GM12864 (cell line): ENCODE results near the gene WDR11.

Source experiments
- DNase-seq: peaks from one replicate; pipeline ENCODE4 v3.0.0-alpha.2; 2011; ENCODE audit warnings: low read depth
- H3K4me3 ChIP-seq: 2 replicates; pipeline ENCODE4 v1.5.1; 2011; ENCODE audit warnings: mild to moderate bottlenecking, low read depth, low read length, control low read depth
- CTCF ChIP-seq: IDR thresholded peaks from 2 replicates; pipeline ENCODE4 v1.5.1; 2011; ENCODE audit warnings: low read depth, mild to moderate bottlenecking, moderate library complexity, low read length, control low read depth, inconsistent platforms; ENCODE audit errors: missing control alignments

Gene WDR11

GRCh38 chr10:120929166-120929565, 78.0 kb downstream of the WDR11 start:
- no peak overlapping the region for H3K4me3 ChIP-seq
- TF ChIP-seq CTCF = no peak
- DNase-seq = no peak

- no peak for TF ChIP-seq CTCF
- no peak overlapping the region for H3K4me3 ChIP-seq
- no peak for DNase-seq
Measured at GRCh38 chr10:120931423-120931822, 80.3 kb downstream of the WDR11 start.

GRCh38 chr10:120931999-120932398, 80.8 kb downstream of the WDR11 start:
- H3K4me3 ChIP-seq = no peak overlapping the region
- no peak for DNase-seq
- TF ChIP-seq CTCF = no peak

- no peak overlapping the region for H3K4me3 ChIP-seq
- DNase-seq = no peak
- TF ChIP-seq CTCF = no peak
Measured at GRCh38 chr10:120938822-120939221, 87.7 kb downstream of the WDR11 start.

- no peak for DNase-seq
- TF ChIP-seq CTCF = no peak
- H3K4me3 ChIP-seq = no peak overlapping the region
Measured at GRCh38 chr10:120940299-120940900, 89.2 kb downstream of the WDR11 start.

GRCh38 chr10:120941501-120941900, 90.3 kb downstream of the WDR11 start:
- no peak for TF ChIP-seq CTCF
- H3K4me3 ChIP-seq = no peak overlapping the region
- no peak for DNase-seq

GRCh38 chr10:120942806-120943413, 91.7 kb downstream of the WDR11 start:
- no peak overlapping the region for H3K4me3 ChIP-seq
- TF ChIP-seq CTCF = peak; percentile 85
- peak; percentile 16 for DNase-seq
